ENCODE data around the gene KIF19. TPM values are rescaled to one million over a fixed set of nuclear protein-coding genes. Genes with fewer than 3 reads are reported as not detected.

Gene KIF19
- polyA plus RNA-seq, 3 donors from 2014 or later, result 1.9 to 6.1 (median 4.1) TPM

- H3K4me3 Mint-ChIP-seq, result peak overlapping the region; percentile 52 to 77 (median 70)
- peak; percentile 68 to 75 (median 68) for DNase-seq
- H3K4me1 Mint-ChIP-seq, result peaks cover 15 to 16% of the 10 kb centered on the region in 2 donors
- H3K27me3 Mint-ChIP-seq (ENCODE audit: low read depth in 3 of 3), result peaks cover 5 to 14% (median 7%) of the 10 kb centered on the region in 3 donors
- no peak overlapping the region for H3K27ac Mint-ChIP-seq
- no peaks in the 10 kb centered on the region for H3K9me3 Mint-ChIP-seq
- H3K36me3 Mint-ChIP-seq, result no peaks in the 10 kb centered on the region
These were observed 42.5 kb downstream of the KIF19 start for GRCh38 chr17:74368341-74369081.

- Mint-ChIP-seq H3K27me3 (ENCODE audit: low read depth in 3 of 3) (peaks cover 5 to 14% (median 6%) of the 10 kb centered on the region in 3 donors), H3K9me3 (no peaks in the 10 kb centered on the region), H3K36me3 (no peaks in the 10 kb centered on the region), H3K27ac (peak overlapping the region in 1 of 6 donors; percentile 71), H3K4me1 (peaks cover 15 to 16% of the 10 kb centered on the region in 2 donors), H3K4me3 (peak overlapping the region; percentile 51 to 77 (median 70))
- peak; percentile 13 to 34 (median 23) for DNase-seq
These were observed 43.2 kb downstream of the KIF19 start for GRCh38 chr17:74369221-74369620.

GRCh38 chr17:74369665-74370490, 43.9 kb downstream of the KIF19 start:
- Mint-ChIP-seq H3K36me3 (no peaks in the 10 kb centered on the region), H3K9me3 (no peaks in the 10 kb centered on the region), H3K4me3 (peak overlapping the region in 2 of 5 donors; percentile 74 to 77), H3K4me1 (peaks cover 15 to 16% of the 10 kb centered on the region in 2 donors), H3K27ac (peak overlapping the region in 1 of 6 donors; percentile 71), H3K27me3 (ENCODE audit: low read depth in 3 of 3) (peaks cover 5 to 14% (median 5%) of the 10 kb centered on the region in 3 donors)
- DNase-seq, result no peak

DNA sequence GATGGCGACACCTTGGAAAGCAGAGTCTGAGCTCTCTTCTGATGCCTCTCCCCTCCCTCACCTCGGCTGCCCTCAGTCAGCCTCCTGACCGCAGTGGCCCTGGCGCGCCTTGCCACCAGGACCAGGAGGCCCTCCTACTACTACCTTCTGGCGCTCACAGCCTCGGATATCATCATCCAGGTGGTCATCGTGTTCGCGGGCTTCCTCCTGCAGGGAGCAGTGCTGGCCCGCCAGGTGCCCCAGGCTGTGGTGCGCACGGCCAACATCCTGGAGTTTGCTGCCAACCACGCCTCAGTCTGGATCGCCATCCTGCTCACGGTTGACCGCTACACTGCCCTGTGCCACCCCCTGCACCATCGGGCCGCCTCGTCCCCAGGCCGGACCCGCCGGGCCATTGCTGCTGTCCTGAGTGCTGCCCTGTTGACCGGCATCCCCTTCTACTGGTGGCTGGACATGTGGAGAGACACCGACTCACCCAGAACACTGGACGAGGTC, 45.7 kb downstream of the KIF19 start:
- H3K4me1 Mint-ChIP-seq, result peaks cover 15 to 19% of the 10 kb centered on the region in 2 donors
- no peaks in the 10 kb centered on the region for H3K36me3 Mint-ChIP-seq
- H3K9me3 Mint-ChIP-seq, result no peaks in the 10 kb centered on the region
- peaks cover 2 to 7% (median 4%) of the 10 kb centered on the region in 3 donors for H3K27me3 Mint-ChIP-seq (ENCODE audit: low read depth in 3 of 3)
- H3K4me3 Mint-ChIP-seq, result no peak overlapping the region
- no peak overlapping the region for H3K27ac Mint-ChIP-seq
- no peak for DNase-seq

GRCh38 chr17:74372426-74372825, 46.4 kb downstream of the KIF19 start:
- Mint-ChIP-seq H3K4me1 (peaks cover 15 to 19% of the 10 kb centered on the region in 2 donors), H3K36me3 (no peaks in the 10 kb centered on the region), H3K27me3 (ENCODE audit: low read depth in 3 of 3) (peaks cover 2 to 7% (median 4%) of the 10 kb centered on the region in 3 donors), H3K4me3 (no peak overlapping the region), H3K9me3 (no peaks in the 10 kb centered on the region), H3K27ac (no peak overlapping the region)
- DNase-seq, result no peak

- H3K36me3 Mint-ChIP-seq, result no peaks in the 10 kb centered on the region
- no peak overlapping the region for H3K4me3 Mint-ChIP-seq
- peaks cover 3 to 4% (median 3%) of the 10 kb centered on the region in 3 donors for H3K27me3 Mint-ChIP-seq (ENCODE audit: low read depth in 3 of 3)
- no peak overlapping the region for H3K27ac Mint-ChIP-seq
- H3K4me1 Mint-ChIP-seq, result peaks cover 17 to 23% of the 10 kb centered on the region in 2 donors
- no peaks in the 10 kb centered on the region for H3K9me3 Mint-ChIP-seq
- no peak for DNase-seq
These were observed 48.0 kb downstream of the KIF19 start for GRCh38 chr17:74373838-74374606.

DNA sequence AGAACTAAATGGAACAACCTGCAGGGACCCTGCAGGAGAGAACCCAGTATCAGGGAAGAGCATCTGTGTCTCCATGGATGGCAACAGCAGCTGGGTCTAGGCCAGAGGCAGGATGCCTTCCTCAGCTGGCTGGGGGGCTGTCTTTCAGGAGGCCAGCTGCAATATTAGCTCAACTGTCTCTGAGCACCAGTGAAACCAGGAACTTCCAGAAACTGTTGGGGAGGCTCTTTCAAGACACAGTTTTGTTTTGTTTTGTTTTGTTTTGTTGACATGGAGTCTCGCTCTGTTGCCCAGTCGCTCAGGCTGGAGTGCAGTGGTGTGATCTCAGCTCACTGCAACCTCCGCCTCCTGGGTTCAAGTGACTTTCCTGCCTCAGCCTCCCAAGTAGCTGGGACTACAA, 48.8 kb downstream of the KIF19 start:
- no peaks in the 10 kb centered on the region for H3K36me3 Mint-ChIP-seq
- no peak overlapping the region for H3K27ac Mint-ChIP-seq
- H3K4me3 Mint-ChIP-seq, result no peak overlapping the region
- peaks cover 0 to 3% (median 2%) of the 10 kb centered on the region in 3 donors for H3K27me3 Mint-ChIP-seq (ENCODE audit: low read depth in 3 of 3)
- DNase-seq, result no peak
- H3K9me3 Mint-ChIP-seq, result no peaks in the 10 kb centered on the region
- peaks cover 19 to 25% of the 10 kb centered on the region in 2 donors for H3K4me1 Mint-ChIP-seq

DNA sequence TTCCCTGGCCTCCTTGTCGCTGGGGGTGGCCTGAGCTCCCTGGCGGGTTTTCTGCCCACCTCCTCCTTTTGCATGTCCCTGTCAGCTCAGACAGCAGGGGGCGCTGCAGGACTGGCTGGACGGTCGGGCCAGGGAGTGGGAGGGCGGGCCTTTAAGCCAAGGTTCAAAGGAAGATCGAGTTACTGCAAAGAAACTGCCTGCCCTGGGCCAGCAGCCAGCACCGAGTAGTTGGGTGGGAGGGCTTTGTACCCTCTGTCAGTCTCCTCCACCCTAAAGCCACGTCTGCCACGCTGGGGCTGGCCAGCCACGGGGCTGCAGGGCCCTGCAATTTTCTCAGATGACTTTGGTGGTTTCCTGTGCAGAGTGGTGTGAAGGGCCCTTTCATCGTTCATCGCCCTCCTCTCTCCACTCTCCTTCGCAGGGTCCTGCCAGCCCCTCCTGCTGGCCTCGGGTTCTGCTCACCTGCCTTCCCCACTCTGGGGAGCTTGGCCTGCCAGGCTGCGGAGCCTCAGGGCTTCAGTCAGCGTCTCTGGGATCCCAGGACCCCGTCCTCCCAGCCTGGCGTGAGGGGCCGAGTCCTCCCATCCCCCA, 53.6 kb downstream of the KIF19 start:
- Mint-ChIP-seq H3K36me3 (no peaks in the 10 kb centered on the region), H3K4me1 (peaks cover 37 to 39% of the 10 kb centered on the region in 2 donors), H3K27me3 (ENCODE audit: low read depth in 3 of 3) (peaks cover 0 to 5% (median 5%) of the 10 kb centered on the region in 3 donors), H3K4me3 (peak overlapping the region; percentile 52 to 78 (median 75)), H3K27ac (peak overlapping the region; percentile 48 to 86 (median 80)), H3K9me3 (no peaks in the 10 kb centered on the region)
- DNase-seq, result peak; percentile 89 to 92 (median 90)

GRCh38 chr17:74380086-74380958, 54.3 kb downstream of the KIF19 start:
- Mint-ChIP-seq H3K36me3 (no peaks in the 10 kb centered on the region), H3K4me1 (peaks cover 37 to 39% of the 10 kb centered on the region in 2 donors), H3K9me3 (no peaks in the 10 kb centered on the region), H3K4me3 (peak overlapping the region in 4 of 5 donors; percentile 29 to 78 (median 75)), H3K27ac (peak overlapping the region; percentile 60 to 86 (median 80)), H3K27me3 (ENCODE audit: low read depth in 3 of 3) (peaks cover 0 to 5% (median 5%) of the 10 kb centered on the region in 3 donors)
- peak in 1 of 3 donors; percentile 10 for DNase-seq

- H3K27me3 Mint-ChIP-seq (ENCODE audit: low read depth in 3 of 3), result peaks cover 2 to 6% (median 5%) of the 10 kb centered on the region in 3 donors
- H3K4me1 Mint-ChIP-seq, result peaks cover 38 to 39% of the 10 kb centered on the region in 2 donors
- no peak for DNase-seq
- no peaks in the 10 kb centered on the region for H3K36me3 Mint-ChIP-seq
- peak overlapping the region in 1 of 5 donors; percentile 9 for H3K4me3 Mint-ChIP-seq
- peak overlapping the region; percentile 60 to 86 (median 81) for H3K27ac Mint-ChIP-seq
- no peaks in the 10 kb centered on the region for H3K9me3 Mint-ChIP-seq
These were observed 55.2 kb downstream of the KIF19 start for GRCh38 chr17:74380959-74381808.

- H3K27me3 Mint-ChIP-seq (ENCODE audit: low read depth in 3 of 3), result peaks cover 2 to 5% (median 3%) of the 10 kb centered on the region in 3 donors
- no peaks in the 10 kb centered on the region for H3K9me3 Mint-ChIP-seq
- no peaks in the 10 kb centered on the region for H3K36me3 Mint-ChIP-seq
- no peak overlapping the region for H3K4me3 Mint-ChIP-seq
- no peak for DNase-seq
- H3K27ac Mint-ChIP-seq, result peak overlapping the region; percentile 1 to 72 (median 10)
- peaks cover 34 to 41% of the 10 kb centered on the region in 2 donors for H3K4me1 Mint-ChIP-seq
These were observed 57.1 kb downstream of the KIF19 start for GRCh38 chr17:74383141-74383540.
